IPS-15b (cell line): ENCODE data around the gene GIT2.
"Not testable (repeated sequence)": the region's sequence is repeated elsewhere in the genome, so short reads cannot be mapped to it uniquely, and the experiment has no call there.

Source experiments
- H3K27me3 ChIP-seq: one replicate; pipeline ENCODE4 v1.6.1; 2013; ENCODE audit warnings: low read length; ENCODE audit not compliant: control insufficient read depth, insufficient read depth
- H3K36me3 ChIP-seq: one replicate; pipeline ENCODE4 v1.6.1; 2013; ENCODE audit warnings: low read length; ENCODE audit not compliant: control insufficient read depth, insufficient read depth
- H3K4me1 ChIP-seq: one replicate; pipeline ENCODE4 v1.6.1; 2013; ENCODE audit warnings: mild to moderate bottlenecking, low read length; ENCODE audit not compliant: control insufficient read depth, insufficient read depth
- H3K4me3 ChIP-seq: one replicate; pipeline ENCODE4 v1.5.1; 2013; ENCODE audit warnings: low read depth, low read length
- H3K9ac ChIP-seq: one replicate; pipeline ENCODE4 v1.6.1; 2013; ENCODE audit warnings: low read depth, mild to moderate bottlenecking, low read length
- H3K9me3 ChIP-seq: one replicate; pipeline ENCODE4 v1.6.1; 2013; ENCODE audit warnings: mild to moderate bottlenecking, low read length; ENCODE audit not compliant: control insufficient read depth, insufficient read depth

Gene GIT2

DNA sequence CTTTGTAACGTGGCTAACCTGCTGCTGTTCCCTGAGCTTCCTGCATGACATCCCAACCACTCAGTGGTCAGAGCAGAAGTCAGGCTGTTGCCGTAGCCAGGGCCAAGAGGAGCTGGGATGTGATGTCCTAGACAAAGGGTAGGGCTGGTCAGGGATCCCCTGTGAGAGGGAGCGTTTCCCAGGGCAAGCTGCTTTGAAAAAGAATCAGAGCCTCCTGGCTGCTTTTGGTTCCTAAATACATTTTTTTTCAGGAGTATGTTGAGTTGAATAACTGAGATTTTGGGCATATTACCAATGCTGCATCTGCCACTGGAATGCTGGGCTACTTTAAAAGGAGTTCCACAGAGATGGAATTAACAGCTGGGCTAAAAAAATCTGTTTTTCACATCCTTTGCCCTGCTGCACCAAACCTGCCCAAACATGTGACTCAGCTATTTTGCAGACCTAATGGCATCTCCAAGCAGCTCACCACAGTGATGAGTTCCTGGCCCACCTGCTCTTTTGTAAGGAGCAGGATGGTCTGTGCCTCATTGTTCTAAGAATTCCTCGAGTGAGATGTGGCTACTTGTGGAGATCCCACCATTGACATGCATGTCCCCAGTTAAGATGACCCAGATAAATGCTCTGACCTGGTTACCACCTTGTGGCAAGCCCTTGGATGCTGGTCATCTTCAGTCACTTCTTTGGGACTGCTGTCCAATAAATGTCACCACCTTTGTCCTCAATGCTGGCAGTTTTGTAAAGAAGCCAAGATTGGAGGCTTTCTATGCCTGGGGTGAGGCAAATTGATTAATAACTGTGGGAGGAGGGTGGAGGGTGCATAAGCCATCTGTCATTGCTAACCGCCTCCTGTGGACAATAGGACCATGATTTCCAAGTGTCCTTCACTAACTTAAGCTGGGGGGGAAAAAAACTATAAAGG is 27.2 kb upstream of the GIT2 start:
- H3K9ac ChIP-seq = no peak overlapping the region
- H3K36me3 ChIP-seq = peaks cover 7% of the 10 kb centered on the region

DNA sequence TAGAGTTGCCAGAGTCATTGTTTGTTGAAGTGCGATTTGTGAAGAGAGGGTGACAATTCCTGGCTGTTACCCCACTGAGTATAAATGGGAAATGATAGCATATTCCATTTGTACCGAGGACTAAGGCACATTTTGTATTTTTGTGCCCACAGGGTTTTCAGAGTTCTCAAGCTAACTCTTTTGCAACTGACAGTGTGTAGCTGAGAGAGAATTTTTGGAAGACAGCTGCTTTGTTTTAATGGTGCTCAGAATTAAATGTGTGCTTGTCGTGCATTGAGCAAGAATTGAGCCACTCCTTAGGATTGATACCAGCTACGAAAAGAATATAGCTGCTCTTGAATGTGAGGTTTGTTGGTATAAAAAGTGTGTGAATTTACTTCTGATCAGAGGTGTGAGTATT is 24.8 kb upstream of the GIT2 start:
- H3K27me3 ChIP-seq = no peaks in the 10 kb centered on the region
- no peaks in the 10 kb centered on the region for H3K9me3 ChIP-seq
- H3K9ac ChIP-seq = no peak overlapping the region
- peaks cover 2% of the 10 kb centered on the region for H3K4me1 ChIP-seq
- H3K36me3 ChIP-seq = peaks cover 7% of the 10 kb centered on the region
- H3K4me3 ChIP-seq = no peak overlapping the region

More for the DNA sequence above, 27.2 kb upstream of the GIT2 start:
- no peak overlapping the region for H3K4me3 ChIP-seq
- H3K9me3 ChIP-seq = no peaks in the 10 kb centered on the region
- H3K27me3 ChIP-seq = no peaks in the 10 kb centered on the region
- peaks cover 2% of the 10 kb centered on the region for H3K4me1 ChIP-seq

DNA sequence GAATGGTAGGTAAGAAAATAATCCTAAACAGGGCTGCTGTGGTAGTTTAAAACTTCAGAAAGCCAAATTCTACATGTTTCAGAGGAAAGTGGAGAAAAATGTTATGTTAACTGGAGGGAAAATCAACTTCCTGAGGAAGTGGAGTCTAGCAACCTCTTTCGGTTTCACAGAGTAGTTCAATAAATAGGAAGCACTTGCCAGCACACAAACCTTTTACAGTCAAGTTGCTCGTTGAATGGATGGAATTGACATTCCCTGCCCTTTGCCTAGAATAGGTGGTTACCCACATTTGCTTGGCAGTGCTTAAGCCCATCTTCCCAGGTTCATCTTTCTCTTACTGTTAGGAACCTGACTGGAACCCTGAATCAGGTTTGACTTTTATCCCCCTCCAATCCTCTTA is 19.0 kb upstream of the GIT2 start:
- Histone ChIP-seq H3K27me3 (no peaks in the 10 kb centered on the region), H3K4me1 (no peaks in the 10 kb centered on the region), H3K9ac (no peak overlapping the region), H3K4me3 (no peak overlapping the region), H3K36me3 (peaks cover 10% of the 10 kb centered on the region), H3K9me3 (no peaks in the 10 kb centered on the region)

DNA sequence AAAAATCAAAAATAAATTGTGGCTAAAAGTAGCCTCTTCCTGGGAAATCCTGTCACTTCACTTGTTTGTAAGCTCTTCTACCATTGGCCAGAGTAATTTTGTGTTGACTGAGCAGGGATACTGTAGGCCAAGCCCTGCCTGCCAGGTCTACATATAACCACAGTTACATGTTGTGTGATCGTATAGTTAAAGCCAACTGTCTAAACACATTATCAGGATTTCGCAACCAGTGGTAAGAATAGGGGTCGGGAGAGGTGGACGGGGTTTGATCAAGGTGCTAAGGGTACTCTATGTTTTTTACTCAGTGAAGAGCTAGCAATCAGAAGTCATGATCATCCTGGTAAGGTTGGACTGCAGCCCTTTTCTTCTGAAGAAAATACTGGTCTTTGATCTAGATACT is 16.5 kb upstream of the GIT2 start:
- Histone ChIP-seq H3K4me3 (no peak overlapping the region), H3K27me3 (no peaks in the 10 kb centered on the region), H3K4me1 (no peaks in the 10 kb centered on the region), H3K36me3 (peaks cover 5% of the 10 kb centered on the region), H3K9ac (no peak overlapping the region), H3K9me3 (no peaks in the 10 kb centered on the region)

DNA sequence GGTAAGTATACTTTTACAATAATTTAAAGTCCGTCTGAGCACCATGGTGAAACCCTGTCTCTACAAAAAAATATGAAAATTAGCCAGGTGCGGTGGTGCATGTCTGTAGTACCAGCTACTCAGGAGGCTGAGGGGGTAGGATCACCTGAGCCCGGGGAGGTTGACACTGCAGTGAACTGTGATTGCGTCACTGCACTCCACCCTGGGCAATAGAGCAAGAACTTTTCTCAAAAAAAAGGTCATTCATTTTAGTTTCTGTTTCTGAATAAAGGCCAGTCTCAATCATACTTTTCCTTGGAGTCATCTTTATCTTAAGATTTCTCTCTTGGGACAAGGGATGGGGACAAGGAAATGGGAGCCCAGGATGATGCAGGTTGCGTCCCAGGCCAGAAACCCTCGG is 16.0 kb upstream of the GIT2 start:
- no peak overlapping the region for H3K4me3 ChIP-seq
- H3K9ac ChIP-seq = no peak overlapping the region
- no peaks in the 10 kb centered on the region for H3K27me3 ChIP-seq
- H3K9me3 ChIP-seq = no peaks in the 10 kb centered on the region
- H3K4me1 ChIP-seq = no peaks in the 10 kb centered on the region
- H3K36me3 ChIP-seq = peaks cover 5% of the 10 kb centered on the region

DNA sequence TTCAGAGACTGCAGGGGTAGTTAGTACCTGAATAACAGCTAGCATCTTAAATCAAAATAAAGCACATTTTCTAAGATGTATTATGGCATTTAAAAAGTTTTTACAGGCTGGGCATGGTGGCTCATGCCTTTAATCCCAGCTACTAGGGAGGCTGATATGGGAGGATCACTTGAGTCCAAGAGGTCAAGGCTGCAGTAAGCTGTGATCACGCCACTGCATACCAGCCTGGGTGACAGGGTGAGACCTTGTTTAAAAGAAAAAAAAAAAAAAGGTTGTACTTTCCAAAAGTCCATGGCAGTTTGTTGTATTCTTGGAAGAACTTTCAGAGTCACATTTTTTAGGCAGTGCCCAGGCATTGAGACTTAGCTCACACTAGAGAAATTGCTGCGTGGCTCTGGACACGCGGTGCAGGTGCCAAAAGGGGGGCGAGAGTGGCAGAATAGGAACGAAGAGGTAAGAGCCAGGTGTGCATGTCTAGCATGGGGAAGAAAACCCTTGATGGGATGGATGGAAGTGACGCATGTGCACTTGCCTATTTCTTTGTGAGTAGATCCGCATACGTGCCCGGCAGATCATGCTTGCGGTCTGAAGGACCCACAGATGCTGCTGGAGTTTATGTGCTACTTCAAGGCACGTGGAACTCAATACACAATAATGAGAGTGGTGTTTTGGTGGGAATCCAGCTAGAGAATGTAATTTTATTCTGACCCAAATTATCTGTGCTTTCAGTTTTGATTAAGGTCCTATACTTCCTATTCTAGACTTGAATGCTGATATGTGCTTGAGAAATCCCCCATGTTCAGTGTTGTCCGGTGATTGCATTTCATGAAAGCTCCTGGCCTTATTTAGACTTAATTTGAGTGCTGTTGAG is 14.9 kb upstream of the GIT2 start:
- H3K36me3 ChIP-seq = peaks cover 5% of the 10 kb centered on the region
- H3K4me1 ChIP-seq = no peaks in the 10 kb centered on the region
- no peak overlapping the region for H3K4me3 ChIP-seq
- H3K9me3 ChIP-seq = no peaks in the 10 kb centered on the region
- H3K27me3 ChIP-seq = no peaks in the 10 kb centered on the region
- H3K9ac ChIP-seq = no peak overlapping the region

DNA sequence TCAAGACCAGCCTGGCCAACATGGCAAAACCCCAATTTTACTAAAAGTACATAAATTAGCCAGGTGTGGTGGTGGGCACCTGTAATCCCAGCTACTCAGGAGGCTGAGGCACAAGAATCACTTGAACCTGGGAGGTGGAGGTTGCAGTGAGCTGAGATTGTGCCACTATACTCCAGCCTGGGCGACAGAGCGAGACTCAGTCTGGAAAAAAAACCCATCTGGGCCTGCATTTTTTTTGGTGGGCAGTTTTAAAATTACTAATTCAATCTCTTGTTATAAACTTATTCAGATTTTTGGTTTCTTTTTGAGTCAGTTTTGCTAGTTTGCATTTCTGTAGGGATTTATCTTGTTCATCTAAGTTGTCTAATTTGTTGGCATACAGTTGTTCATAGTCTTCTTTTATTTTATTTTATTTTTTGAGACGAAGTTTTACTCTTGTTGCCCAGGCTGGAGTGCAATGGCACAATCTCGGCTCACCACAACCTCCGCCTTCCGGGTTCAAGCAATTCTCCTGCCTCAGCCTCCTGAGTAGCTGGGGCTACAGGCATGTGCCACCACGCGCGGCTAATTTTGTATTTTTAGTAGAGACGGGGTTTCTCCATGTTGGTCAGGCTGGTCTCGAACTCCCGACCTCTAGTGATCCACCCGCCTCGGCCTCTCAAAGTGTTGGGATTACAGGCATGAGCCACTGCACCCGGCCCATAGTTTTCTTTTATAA is 12.7 kb upstream of the GIT2 start:
- H3K36me3 ChIP-seq, H3K9ac ChIP-seq, H3K4me3 ChIP-seq, H3K27me3 ChIP-seq, H3K9me3 ChIP-seq, H3K4me1 ChIP-seq: not testable (repeated sequence)

DNA sequence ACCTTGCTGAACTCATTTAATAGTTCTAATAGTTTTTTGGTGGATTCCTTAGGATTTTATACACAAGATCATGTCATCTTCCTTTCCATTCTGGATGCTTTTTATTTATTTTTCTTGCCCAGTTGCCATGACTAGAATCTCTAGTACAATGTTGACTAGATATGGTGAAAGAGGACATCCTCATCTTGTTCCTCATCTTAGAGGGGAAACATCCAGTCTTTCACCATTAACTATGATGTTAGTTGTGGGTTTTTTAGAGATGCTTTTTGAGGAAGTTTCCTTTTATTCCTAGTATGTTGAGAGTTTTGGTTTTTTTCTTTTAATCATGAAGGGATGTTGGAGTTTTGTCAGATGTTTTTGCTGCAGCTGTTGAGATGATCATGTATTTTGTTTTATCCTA is 11.7 kb upstream of the GIT2 start:
- H3K27me3 ChIP-seq = no peaks in the 10 kb centered on the region
- no peak overlapping the region for H3K9ac ChIP-seq
- H3K4me3 ChIP-seq = no peak overlapping the region
- no peaks in the 10 kb centered on the region for H3K4me1 ChIP-seq
- peaks cover 2% of the 10 kb centered on the region for H3K36me3 ChIP-seq
- H3K9me3 ChIP-seq = no peaks in the 10 kb centered on the region

DNA sequence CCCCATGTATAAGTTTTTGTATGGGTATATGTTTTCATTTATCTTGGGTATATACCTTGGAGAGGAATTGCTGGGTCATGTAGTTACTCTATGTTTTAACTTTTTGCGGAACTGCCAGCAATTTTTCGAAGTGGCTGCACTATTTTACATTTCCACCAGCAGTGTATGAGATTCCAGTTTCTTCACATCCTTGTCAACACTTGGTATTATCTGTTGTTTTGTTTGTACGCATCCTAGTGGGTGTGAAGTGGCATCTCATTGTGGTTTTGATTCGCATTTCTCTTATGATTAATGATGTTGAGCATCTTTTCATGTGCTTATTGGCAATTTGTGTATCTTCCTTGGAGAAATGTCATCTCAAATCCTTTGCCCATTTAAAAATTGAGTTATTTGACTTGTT is 9.9 kb upstream of the GIT2 start:
- Histone ChIP-seq H3K27me3 (peaks cover under 1% of the 10 kb centered on the region), H3K4me3 (no peak overlapping the region), H3K9me3 (no peaks in the 10 kb centered on the region), H3K36me3 (no peaks in the 10 kb centered on the region), H3K4me1 (no peaks in the 10 kb centered on the region), H3K9ac (no peak overlapping the region)

DNA sequence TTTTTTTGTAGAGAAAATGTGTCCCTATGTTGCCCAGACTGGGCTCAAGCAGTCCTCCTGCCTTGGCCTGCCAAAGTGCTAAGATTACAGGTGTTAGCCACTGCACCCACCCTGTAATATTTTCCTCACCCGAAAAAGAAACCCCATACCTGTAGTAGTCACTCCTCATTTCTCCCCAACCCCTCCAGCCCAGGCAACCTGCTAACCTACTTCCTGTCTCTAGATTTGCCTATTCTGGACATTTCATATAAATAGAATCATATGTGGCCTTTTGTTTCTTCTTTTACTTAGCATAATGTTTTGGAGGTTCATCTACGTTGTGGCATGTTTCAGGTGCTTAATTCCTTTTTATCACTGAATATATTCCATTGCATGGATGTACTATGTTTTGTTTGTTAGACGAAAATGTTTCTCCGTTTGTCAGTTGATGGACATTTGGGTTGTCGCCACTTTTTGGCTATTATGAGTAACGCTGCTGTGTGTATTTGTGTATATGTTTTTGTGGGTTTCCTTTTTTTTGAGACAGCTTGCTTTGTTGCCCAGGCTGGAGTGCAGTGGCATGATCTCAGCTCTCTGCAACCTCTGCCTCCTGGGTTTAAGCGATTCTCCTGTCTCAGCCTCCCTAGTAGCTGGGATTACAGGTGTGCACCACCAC is 9.3 kb upstream of the GIT2 start:
- Histone ChIP-seq H3K4me1 (no peaks in the 10 kb centered on the region), H3K27me3 (peaks cover 4% of the 10 kb centered on the region), H3K4me3 (no peak overlapping the region), H3K36me3 (no peaks in the 10 kb centered on the region), H3K9ac (no peak overlapping the region), H3K9me3 (no peaks in the 10 kb centered on the region)

DNA sequence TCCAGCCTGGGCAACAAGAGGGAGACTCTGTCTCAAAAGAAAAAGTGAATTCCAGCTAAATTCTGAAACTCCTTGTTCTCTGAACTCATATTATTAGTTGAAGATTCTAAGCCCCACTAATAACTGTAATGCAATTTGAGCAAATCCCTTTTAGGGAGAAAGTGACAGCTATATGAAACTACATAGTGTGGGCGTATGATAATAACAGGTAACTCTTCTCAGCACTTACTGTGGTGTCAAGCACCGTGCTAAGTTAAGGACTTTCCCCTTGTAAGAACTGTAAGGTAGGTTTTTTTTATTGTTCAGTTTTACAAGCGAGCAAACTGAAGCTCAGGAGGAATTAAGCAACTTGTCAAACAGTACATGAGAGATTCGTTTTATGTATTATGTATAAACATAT is 8.4 kb upstream of the GIT2 start:
- Histone ChIP-seq H3K9ac (no peak overlapping the region), H3K4me1 (peaks cover 4% of the 10 kb centered on the region), H3K9me3 (no peaks in the 10 kb centered on the region), H3K36me3 (no peaks in the 10 kb centered on the region), H3K27me3 (peaks cover 11% of the 10 kb centered on the region), H3K4me3 (no peak overlapping the region)
